OCI-LY7 (cell line): Measurements from ENCODE around the gene MEAK7. TPM values are rescaled to one million over a fixed set of nuclear protein-coding genes. Genes with fewer than 3 reads are reported as not detected.

Experiments used
- BruUV-seq: library from RNA; stranded (reverse); fragments of 400-500 nt; replicated peaks from 2 replicates; lab custom pipeline; 2021; lab: Mats Ljungman, UMichigan
- CTCF ChIA-PET: fragments of 300-600 bp; sonication (Branson Sonifier 250); formaldehyde crosslinking; loops from one replicate; lab custom pipeline; 2022; ENCODE audit warnings: antibody characterized with exemption; ENCODE audit not compliant: unreplicated experiment; lab: Charles Lee
- POLR2A ChIA-PET: fragments of 300-600 bp; sonication (Branson Sonifier 250); formaldehyde crosslinking; loops from one replicate; lab custom pipeline; 2022; ENCODE audit warnings: antibody characterized with exemption; lab: Charles Lee
- DNase-seq: peaks from one replicate; pipeline ENCODE4 v3.0.0-alpha.2; 2015; ENCODE audit warnings: low spot score
- H2AFZ ChIP-seq: fragments of 200-600 bp; sonication (generic), shearing (Covaris generic); 2 replicates; pipeline ENCODE4 v1.6.1; 2014; ENCODE audit warnings: mild to moderate bottlenecking, antibody characterized with exemption, low read length, moderate library complexity
- H3K27ac ChIP-seq: fragments of 200-600 bp; sonication (generic); 2 replicates; pipeline ENCODE4 v1.5.1; 2014; ENCODE audit warnings: mixed run types, low read depth, mild to moderate bottlenecking, moderate library complexity, low read length, inconsistent platforms; ENCODE audit not compliant: poor library complexity, severe bottlenecking
- H3K36me3 ChIP-seq: fragments of 200-600 bp; sonication (generic); 2 replicates; pipeline ENCODE4 v1.6.1; 2014; ENCODE audit warnings: mild to moderate bottlenecking, antibody characterized with exemption, low read length, moderate library complexity, mixed read lengths; ENCODE audit not compliant: insufficient read depth
- H3K4me1 ChIP-seq: fragments of 200-600 bp; sonication (generic); 2 replicates; pipeline ENCODE4 v1.5.1; 2014; ENCODE audit warnings: mild to moderate bottlenecking, low read length; ENCODE audit not compliant: insufficient read depth, poor library complexity, severe bottlenecking
- H3K4me2 ChIP-seq: fragments of 200-600 bp; sonication (generic); 2 replicates; pipeline ENCODE4 v1.6.1; 2014; ENCODE audit warnings: mild to moderate bottlenecking, low read length
- H3K4me3 ChIP-seq: fragments of 200-600 bp; sonication (generic); 2 replicates; pipeline ENCODE4 v1.5.1; 2014; ENCODE audit warnings: mild to moderate bottlenecking, low read depth, low read length; ENCODE audit not compliant: poor library complexity, severe bottlenecking
- H3K79me2 ChIP-seq: fragments of 200-600 bp; sonication (generic); 2 replicates; pipeline ENCODE4 v1.6.1; 2016; ENCODE audit warnings: low read depth, mild to moderate bottlenecking, low read length, moderate library complexity, mixed read lengths; ENCODE audit not compliant: insufficient read depth
- H3K9me2 ChIP-seq: fragments of 200-600 bp; sonication (generic); 2 replicates; pipeline ENCODE4 v1.6.1; 2016; ENCODE audit warnings: mild to moderate bottlenecking, low read length, mixed read lengths; ENCODE audit not compliant: insufficient read depth
- H3K9me3 ChIP-seq: fragments of 200-600 bp; sonication (generic); 2 replicates; pipeline ENCODE4 v1.6.1; 2014; ENCODE audit warnings: mild to moderate bottlenecking, mixed run types, low read length, mixed read lengths
- H4K20me1 ChIP-seq: fragments of 200-600 bp; sonication (generic); 2 replicates; pipeline ENCODE4 v1.6.1; 2014; ENCODE audit warnings: mild to moderate bottlenecking, antibody characterized with exemption, low read length, moderate library complexity, mixed read lengths; ENCODE audit not compliant: insufficient read depth
- CTCF ChIP-seq: fragments of 200-600 bp; sonication (generic); conservative IDR thresholded peaks from 2 replicates; pipeline ENCODE4 v1.5.1; 2014; ENCODE audit warnings: mild to moderate bottlenecking, antibody characterized with exemption, low read length, moderate library complexity, mixed read lengths
- EZH2phosphoT487 ChIP-seq: fragments of 200-600 bp; sonication (generic); IDR thresholded peaks from 2 replicates; pipeline ENCODE4 v1.6.1; 2018; ENCODE audit warnings: low read depth, borderline replicate concordance, mild to moderate bottlenecking, mixed run types, antibody characterized with exemption, low read length, moderate library complexity, mixed read lengths
- intact Hi-C: fragments of 100-400 bp; cut with micrococcal nuclease; formaldehyde crosslinking; loops from one replicate; pipeline ENCODE4 v1.10.0; 2022; ENCODE audit not compliant: unreplicated experiment
- total RNA-seq, 2 experiments: library from RNA; depleted of rRNA in 1 of 2; stranded (reverse); fragments of >200 nt in 1 of 2; shearing (Covaris generic) in 1 of 2; gene quantifications; 2 replicates each; pipeline ENCODE4 v1.2.3, GENCODE V29; 2014 to 2022

MEAK7 gene
- total RNA-seq, 2 experiments from 2014 or later = 12.0 to 20.5 TPM

DNA sequence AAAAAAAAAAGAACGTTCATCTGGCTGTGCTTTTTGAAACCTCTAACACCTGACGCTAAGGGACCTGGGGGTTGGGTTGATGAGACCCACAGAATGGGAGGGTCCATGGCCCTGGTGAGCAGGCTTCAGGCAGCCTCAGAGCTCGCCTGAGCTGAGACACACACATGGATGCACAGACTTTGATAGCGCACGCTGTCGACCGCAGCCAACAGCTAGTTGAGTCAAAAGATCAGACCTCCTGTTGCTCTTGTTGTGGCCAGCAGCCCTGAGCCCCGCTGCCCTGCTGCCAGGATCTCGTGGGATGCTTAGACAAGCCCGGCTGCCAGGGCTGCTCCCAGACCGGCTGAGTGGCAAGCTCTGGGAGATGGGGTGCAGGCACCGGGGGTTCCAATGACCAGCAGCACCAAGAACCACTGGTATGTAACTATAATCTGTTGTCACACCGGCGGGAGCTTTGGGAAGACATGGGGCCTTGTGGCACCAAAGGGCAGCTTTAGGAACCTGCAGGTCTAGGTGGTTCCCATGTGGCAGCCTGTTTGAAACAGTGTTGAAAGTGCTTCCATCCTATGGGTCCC is 20.0 kb upstream of the MEAK7 start:
- POLR2A ChIA-PET = interaction anchor here (0.9 kb wide), 1 partner anchor 27 kb away, joined by 3 read pairs; no protein-coding TSS in a partner anchor
- Histone ChIP-seq H3K9me3 (no peaks in the 10 kb centered on the region), H2AFZ (no peak overlapping the region), H3K9me2 (no peaks in the 10 kb centered on the region), H3K4me2 (no peak overlapping the region), H3K4me1 (no peaks in the 10 kb centered on the region), H4K20me1 (no peaks in the 10 kb centered on the region), H3K27ac (no peak overlapping the region), H3K4me3 (no peak overlapping the region), H3K79me2 (no peaks in the 10 kb centered on the region), H3K36me3 (no peaks in the 10 kb centered on the region)
- no TSS peak for BruUV-seq
- intact Hi-C loops = no loop called here
- no peak for DNase-seq
- TF ChIP-seq EZH2phosphoT487 (no peak), CTCF (no peak)
- CTCF ChIA-PET = no interaction called here

DNA sequence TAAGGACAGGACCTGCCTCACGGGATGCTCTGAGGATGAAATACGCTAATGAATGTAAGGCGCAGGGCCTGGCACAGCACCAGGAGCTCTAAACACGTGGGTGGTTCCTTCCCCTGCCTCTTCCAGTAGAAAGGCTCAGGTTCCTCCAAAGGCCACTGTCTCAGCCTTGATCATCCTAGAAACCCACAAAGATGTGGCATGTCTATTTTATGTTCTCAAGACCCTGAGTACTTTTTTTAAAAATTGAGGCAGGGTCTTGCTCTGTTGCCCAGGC is 17.0 kb upstream of the MEAK7 start:
- no peaks in the 10 kb centered on the region for H3K9me3 ChIP-seq
- BruUV-seq = no TSS peak
- DNase-seq = no peak
- no peaks in the 10 kb centered on the region for H3K4me1 ChIP-seq
- POLR2A ChIA-PET = interaction anchor here (0.6 kb wide), 1 partner anchor 11 kb away, joined by 3 read pairs; no protein-coding TSS in a partner anchor
- CTCF ChIA-PET = interaction anchor here (0.6 kb wide), 1 partner anchor 58 kb away, joined by 3 read pairs; no protein-coding TSS in a partner anchor
- H4K20me1 ChIP-seq = no peaks in the 10 kb centered on the region
- H3K79me2 ChIP-seq = no peaks in the 10 kb centered on the region
- H3K4me2 ChIP-seq = no peak overlapping the region
- no peaks in the 10 kb centered on the region for H3K9me2 ChIP-seq
- intact Hi-C loops = no loop called here
- TF ChIP-seq CTCF = no peak
- TF ChIP-seq EZH2phosphoT487 = no peak
- no peak overlapping the region for H3K4me3 ChIP-seq
- H3K36me3 ChIP-seq = no peaks in the 10 kb centered on the region
- H2AFZ ChIP-seq = no peak overlapping the region
- H3K27ac ChIP-seq = no peak overlapping the region

DNA sequence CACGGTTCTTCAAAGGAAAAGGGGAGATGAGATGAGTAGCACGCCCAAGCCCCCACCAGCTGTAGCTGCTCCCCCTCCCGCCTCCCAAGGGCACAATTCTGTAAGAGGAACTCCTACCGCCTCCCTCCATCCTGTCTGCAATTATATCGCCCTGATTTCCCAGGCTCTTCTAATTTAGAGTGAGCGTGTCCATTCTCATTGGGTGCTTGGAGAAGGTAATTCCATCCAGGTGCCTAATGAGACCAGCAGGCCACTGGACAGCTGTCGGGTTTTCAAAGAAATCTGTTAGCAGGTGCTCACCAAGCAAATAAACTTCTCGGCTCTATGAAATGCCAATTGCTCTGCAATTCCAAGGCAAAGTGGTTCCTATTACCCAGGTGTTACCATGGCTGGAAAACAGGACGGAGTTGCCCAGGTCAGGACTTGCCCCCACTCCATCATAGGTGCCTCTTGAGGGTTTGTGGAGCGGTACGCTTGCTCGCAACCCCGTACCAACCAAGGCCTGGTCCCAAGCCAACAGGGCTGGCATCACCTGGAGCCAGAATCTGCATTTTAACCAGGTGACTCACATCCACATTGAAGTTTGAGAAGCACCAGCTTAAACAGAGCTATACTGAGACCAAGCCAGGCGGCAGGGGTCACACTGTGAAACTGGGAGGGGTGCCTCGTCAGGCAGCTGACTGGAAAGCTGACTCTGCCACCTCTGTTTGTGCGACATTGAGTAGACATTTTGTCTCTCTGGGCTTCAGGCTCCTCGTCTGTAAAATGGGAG is 16.5 kb upstream of the MEAK7 start:
- H3K79me2 ChIP-seq = no peaks in the 10 kb centered on the region
- BruUV-seq = no TSS peak
- H2AFZ ChIP-seq = no peak overlapping the region
- TF ChIP-seq CTCF (no peak), EZH2phosphoT487 (no peak)
- no peak overlapping the region for H3K4me2 ChIP-seq
- no peak overlapping the region for H3K4me3 ChIP-seq
- CTCF ChIA-PET = interaction anchor here (0.6 kb wide), 1 partner anchor 59 kb away, joined by 3 read pairs; no protein-coding TSS in a partner anchor
- POLR2A ChIA-PET = interaction anchor here (0.6 kb wide), 1 partner anchor 99 kb away, joined by 4 read pairs; no protein-coding TSS in a partner anchor
- intact Hi-C loops = no loop called here
- H3K4me1 ChIP-seq = no peaks in the 10 kb centered on the region
- no peak overlapping the region for H3K27ac ChIP-seq
- H3K9me2 ChIP-seq = no peaks in the 10 kb centered on the region
- H3K36me3 ChIP-seq = no peaks in the 10 kb centered on the region
- no peaks in the 10 kb centered on the region for H4K20me1 ChIP-seq
- no peaks in the 10 kb centered on the region for H3K9me3 ChIP-seq
- no peak for DNase-seq
